HepG2 (cell line): ENCODE measurements around the gene CCDC6. TPM values are rescaled to one million over a fixed set of nuclear protein-coding genes. Genes with fewer than 3 reads are reported as not detected.

ENCODE experiments used
- CENPX ChIP-seq: sonication (generic); formaldehyde crosslinking; IDR thresholded peaks from 2 replicates; pipeline ENCODE4 v1.9.0; 2021; ENCODE audit warnings: mild to moderate bottlenecking, missing genetic modification reagents, moderate library complexity
- EED ChIP-seq: sonication (generic); formaldehyde crosslinking; IDR thresholded peaks from 2 replicates; pipeline ENCODE4 v1.5.0; 2020; ENCODE audit warnings: mild to moderate bottlenecking, missing genetic modification reagents
- FIP1L1 ChIP-seq: fragments of 200-400 bp; formaldehyde crosslinking; IDR thresholded peaks from 2 replicates; pipeline ENCODE4 v1.6.1; 2018; ENCODE audit warnings: low read depth, mild to moderate bottlenecking, low read length, moderate library complexity, borderline replicate concordance; ENCODE audit not compliant: insufficient read depth
- FOXO4 ChIP-seq: sonication (generic); formaldehyde crosslinking; conservative IDR thresholded peaks from 2 replicates; pipeline ENCODE4 v1.8.1; 2023; ENCODE audit warnings: missing genetic modification reagents
- GATAD1 ChIP-seq: IDR thresholded peaks from 2 replicates; pipeline ENCODE4 v1.6.1; 2016; ENCODE audit warnings: missing genetic modification reagents, missing compliant biosample characterization
- GLMP ChIP-seq: sonication (generic); formaldehyde crosslinking; IDR thresholded peaks from 2 replicates; pipeline ENCODE4 v1.9.0; 2021; ENCODE audit warnings: missing genetic modification reagents, mild to moderate bottlenecking, borderline replicate concordance
- MATR3 ChIP-seq: sonication (generic); formaldehyde crosslinking; IDR thresholded peaks from 2 replicates; pipeline ENCODE4 v1.4.0; 2020; ENCODE audit warnings: missing genetic modification reagents
- PAWR ChIP-seq: sonication (generic); formaldehyde crosslinking; IDR thresholded peaks from 2 replicates; pipeline ENCODE4 v1.4.0; 2020; ENCODE audit warnings: missing genetic modification reagents, mild to moderate bottlenecking, borderline replicate concordance
- RFXAP ChIP-seq: sonication (generic); formaldehyde crosslinking; IDR thresholded peaks from 2 replicates; pipeline ENCODE4 v1.4.0; 2020; ENCODE audit warnings: missing genetic modification reagents, borderline replicate concordance
- SUZ12 ChIP-seq: fragments of 150-350 bp; IDR thresholded peaks from 2 replicates; pipeline ENCODE4 v1.6.1; 2014; ENCODE audit warnings: low read depth, low read length
- ZC3H4 ChIP-seq: sonication (generic); formaldehyde crosslinking; IDR thresholded peaks from 2 replicates; pipeline ENCODE4 v1.4.0; 2020; ENCODE audit warnings: missing genetic modification reagents, borderline replicate concordance
- ZEB1 ChIP-seq: IDR thresholded peaks from 2 replicates; pipeline ENCODE4 v1.6.1; 2012; ENCODE audit warnings: mild to moderate bottlenecking, low read depth, inconsistent platforms; ENCODE audit not compliant: insufficient replicate concordance
- ZHX2 ChIP-seq, 2 experiments: sonication (generic) in 1 of 2; formaldehyde crosslinking in 1 of 2; IDR thresholded peaks; 2 replicates each; pipeline versions ENCODE4 v1.6.1 to v1.9.0; 2014 to 2022; ENCODE audit warnings: antibody characterized with exemption in 1 of 2, borderline replicate concordance in 1 of 2, inconsistent platforms in 1 of 2, low read depth in 1 of 2, missing genetic modification reagents in 1 of 2
- ZNF225 ChIP-seq: sonication (generic); formaldehyde crosslinking; IDR thresholded peaks from 2 replicates; pipeline ENCODE4 v1.4.0; 2020; ENCODE audit warnings: mild to moderate bottlenecking, missing genetic modification reagents
- ZNF232 ChIP-seq: sonication (generic); formaldehyde crosslinking; IDR thresholded peaks from 2 replicates; pipeline ENCODE4 v1.4.0; 2020; ENCODE audit warnings: missing genetic modification reagents, borderline replicate concordance
- ZNF24 ChIP-seq: fragments of 450-650 bp; IDR thresholded peaks from 2 replicates; pipeline ENCODE4 v1.6.1; 2017; ENCODE audit warnings: antibody characterized with exemption, mild to moderate bottlenecking
- ZNF354B ChIP-seq: sonication (generic); formaldehyde crosslinking; IDR thresholded peaks from 2 replicates; pipeline ENCODE4 v1.8.0; 2022; ENCODE audit warnings: mild to moderate bottlenecking, missing genetic modification reagents
- ZNF367 ChIP-seq: sonication (generic); formaldehyde crosslinking; IDR thresholded peaks from 2 replicates; pipeline ENCODE4 v1.4.0; 2020; ENCODE audit warnings: missing genetic modification reagents, borderline replicate concordance
- ZNF547 ChIP-seq: sonication (generic); formaldehyde crosslinking; IDR thresholded peaks from 2 replicates; pipeline ENCODE4 v1.5.1; 2020; ENCODE audit warnings: mild to moderate bottlenecking, missing genetic modification reagents
- ZNF720 ChIP-seq: sonication (generic); formaldehyde crosslinking; IDR thresholded peaks from 2 replicates; pipeline ENCODE4 v1.4.0; 2020; ENCODE audit warnings: missing genetic modification reagents
- ZNF878 ChIP-seq: sonication (generic); formaldehyde crosslinking; IDR thresholded peaks from 2 replicates; pipeline ENCODE4 v1.8.1; 2023; ENCODE audit warnings: mild to moderate bottlenecking, missing genetic modification reagents, moderate library complexity
- polyA plus RNA-seq, 8 experiments: library from polyadenylated mRNA; depleted of rRNA in 3 of 8; stranded (reverse) in 7 of 8; unstranded in 1 of 8; fragments of >200 nt; fragmentation: Illumina TruSeq in 4 of 8; extraction: Trizol in 4 of 8; gene quantifications; 2 replicates each; pipeline versions ENCODE4 v1.2.1 to v1.2.3, GENCODE V29; 2011 to 2016; ENCODE audit warnings: low read depth in 4 of 8, missing spikeins in 1 of 8, mixed read lengths in 1 of 8; ENCODE audit not compliant: insufficient read depth in 1 of 8
- total RNA-seq, 5 experiments: library from RNA; depleted of rRNA; stranded (reverse); fragments of >200 nt; fragmentation: Illumina TruSeq; extraction: Trizol; gene quantifications; 2 replicates each; pipeline ENCODE4 v1.2.3, GENCODE V29; 2016; ENCODE audit warnings: low read depth in 1 of 5

CCDC6 gene
- total and polyA plus RNA-seq, 2 of the 13 experiments (the other 11 are each of a cell fraction or from before 2014, with no cell fraction given) = 17.9 to 18.3 TPM

- TF ChIP-seq ZHX2 (IDR thresholded peaks at IDR 0.05; ENCODE audit: low read depth) = 0 out of 2 replicates have a peak, but pooled peaks have one; percentile 32
- TF ChIP-seq ZHX2 (CRISPR knock-in tag; IDR thresholded peaks at IDR 0.05; ENCODE audit: borderline replicate concordance) = no peak
- TF ChIP-seq ZNF547 (CRISPR knock-in tag) = peak; percentile 54; the same call in 1 of the 2 replicates
- no peak for TF ChIP-seq SUZ12
- TF ChIP-seq RFXAP (CRISPR knock-in tag) = peak; percentile 74
- no peak for TF ChIP-seq CENPX (CRISPR knock-in tag)
- TF ChIP-seq FIP1L1 = 0 out of 2 replicates have a peak, but pooled peaks have one; percentile 72
- no peak for TF ChIP-seq GLMP (CRISPR knock-in tag)
- no peak for TF ChIP-seq PAWR (CRISPR knock-in tag)
- peak; percentile 68 for TF ChIP-seq ZEB1
- 0 out of 2 replicates have a peak, but pooled peaks have one; percentile 34 for TF ChIP-seq ZC3H4 (CRISPR knock-in tag)
- peak; percentile 69; the same call in 1 of the 2 replicates for TF ChIP-seq ZNF232
- TF ChIP-seq FOXO4 (CRISPR knock-in tag) = no peak
- TF ChIP-seq ZNF720 (CRISPR knock-in tag) = no peak
- no peak for TF ChIP-seq ZNF354B (CRISPR knock-in tag)
- TF ChIP-seq ZNF225 (CRISPR knock-in tag) = no peak; the same call in 1 of the 2 replicates
- TF ChIP-seq MATR3 = no peak
- TF ChIP-seq GATAD1 (CRISPR knock-in tag) = peak; percentile 86
- peak; percentile 38; the same call in 1 of the 2 replicates for TF ChIP-seq EED
- TF ChIP-seq ZNF878 (CRISPR knock-in tag) = peak; percentile 87
- no peak; the same call in 1 of the 2 replicates for TF ChIP-seq ZNF24
- TF ChIP-seq ZNF367 = 0 out of 2 replicates have a peak, but pooled peaks have one; percentile 32
These were observed at the start of gene CCDC6 (continued) for GRCh38 chr10:59906417-59907202.
